Pancreas (tissue), 10 donors: ENCODE data around the gene ZBTB14. TPM values are rescaled to one million over a fixed set of nuclear protein-coding genes. Genes with fewer than 3 reads are reported as not detected.

ENCODE experiments used
- ATAC-seq, 4 donors: fragments of 200-7000 bp; cut with Tn5 transposase; one replicate each; pipeline versions ENCODE4 v1.8.0 to v1.9.1; 2020; ENCODE audit warnings: mild to moderate bottlenecking in 4 of 4, moderate library complexity in 4 of 4
- DNase-seq, 6 donors: peaks; one replicate each; pipeline ENCODE4 v3.0.0-alpha.2; 2020
- FAIRE-seq: peaks from 2 replicates; lab custom pipeline; 2012; peaks lifted over from hg19 to GRCh38; lab: Jason Lieb, UNC
- H3K27ac ChIP-seq, 4 donors: fragments of 200-600 bp; sonication (generic); 1 replicate in 3 of 4; 2 replicates in 1 of 4; pipeline versions ENCODE4 v1.5.0 to v1.8.0; 2020
- H3K27me3 ChIP-seq, 4 donors: fragments of 200-600 bp; one replicate each; pipeline ENCODE4 v1.8.0; 2021
- H3K36me3 ChIP-seq, 3 donors: fragments of 200-600 bp; sonication (generic) in 1 of 3; one replicate each; pipeline versions ENCODE4 v1.5.0 to v1.8.0; 2020 to 2021
- H3K4me1 ChIP-seq, 3 donors: fragments of 200-600 bp; one replicate each; pipeline ENCODE4 v1.8.0; 2021
- H3K4me3 ChIP-seq, 4 donors: fragments of 200-600 bp; sonication (generic) in 2 of 4; one replicate each; pipeline versions ENCODE4 v1.5.0 to v1.8.0; 2020 to 2021
- H3K9me3 ChIP-seq, 4 donors: fragments of 200-600 bp; one replicate each; pipeline ENCODE4 v1.8.0; 2021
- CTCF ChIP-seq, 4 donors: fragments of 200-600 bp; sonication (generic) in 3 of 4; IDR thresholded peaks; one replicate each; pipeline versions ENCODE4 v1.5.0 to v1.8.0; 2021; ENCODE audit warnings: antibody characterized with exemption in 4 of 4
- WGBS, 2 donors: extraction: QIAGEN DNeasy Blood & Tissue Kit; methylation state at CpG; one replicate each; pipeline ENCODE4 v1.1.7; 2013; 5-methylcytosine and 5-hydroxymethylcytosine counted together
- intact Hi-C, 3 donors: fragments of 100-400 bp; cut with DNase I; formaldehyde crosslinking; loops; one replicate each; pipeline versions ENCODE4 v1.11.1 to v1.14.2; 2022
- polyA plus RNA-seq, 2 donors: library from polyadenylated mRNA; stranded (reverse); fragments of 200-250 nt; gene quantifications; one replicate each; pipeline ENCODE4 v1.2.3, GENCODE V29; 2013
- total RNA-seq, 6 donors: library from RNA; stranded (reverse); fragmentation: NEBNext Ultra II Directional in 4 of 6; extraction: Animal tissue kit (Norgen Biotek cat#: 25700) in 4 of 6; gene quantifications; one replicate each; pipeline versions ENCODE4 v1.2.1 to v1.2.4, GENCODE V29; 2021 to 2023
- donor health status: healthy with polysubstance abuse.
- donor health status: DM: no; HTN: no; CAD: no; lungs with moderate emphysema.
- donor health status: DM: no; HTN: no; CAD: no.
- donor health status: control.
- donor health status: control.
- donor health status: Bipolar disorder and iron deficiency.
- donor health status: DM: yes; HTN: yes; CAD: no.
- donor health status: DM: no; HTN: no; CAD: no.
- donor health status: DM: no; HTN: no; CAD: no.
- donor health status: DM: yes; HTN: yes; CAD: no.

The ZBTB14 gene
- total and polyA plus RNA-seq, 8 donors = 3.6 to 7.9 (median 6.8) TPM

GRCh38 chr18:5284808-5285207 lies 10.7 kb downstream of the ZBTB14 start:
- H3K4me1 ChIP-seq = no peaks in the 10 kb centered on the region
- H3K27me3 ChIP-seq = no peaks in the 10 kb centered on the region
- DNase-seq (no peak), FAIRE-seq (no peak), ATAC-seq (no peak)
- 75 to 82% methylated on average over 7 of the region's 7 CpGs for WGBS, 2 donors
- H3K36me3 ChIP-seq = no peaks in the 10 kb centered on the region
- intact Hi-C loops = no loop called here
- TF ChIP-seq CTCF (IDR thresholded peaks at IDR 0.05) = no peak
- H3K4me3 ChIP-seq = no peak overlapping the region
- no peak overlapping the region for H3K27ac ChIP-seq
- H3K9me3 ChIP-seq = no peaks in the 10 kb centered on the region

- H3K27ac ChIP-seq = no peak overlapping the region
- WGBS, 2 donors = 78 to 97% methylated on average over 1 of the region's 1 CpG
- no peaks in the 10 kb centered on the region for H3K36me3 ChIP-seq
- H3K4me1 ChIP-seq = no peaks in the 10 kb centered on the region
- H3K9me3 ChIP-seq = no peaks in the 10 kb centered on the region
- no peak overlapping the region for H3K4me3 ChIP-seq
- TF ChIP-seq CTCF (IDR thresholded peaks at IDR 0.05) = no peak
- ATAC-seq = no peak
- DNase-seq = no peak
- no peak for FAIRE-seq
- intact Hi-C loops = no loop called here
- no peaks in the 10 kb centered on the region for H3K27me3 ChIP-seq
These were observed 12.8 kb downstream of the ZBTB14 start for GRCh38 chr18:5282770-5283169.

- Histone ChIP-seq H3K27ac (no peak overlapping the region), H3K27me3 (no peaks in the 10 kb centered on the region), H3K4me1 (no peaks in the 10 kb centered on the region), H3K4me3 (no peak overlapping the region), H3K36me3 (no peaks in the 10 kb centered on the region), H3K9me3 (no peaks in the 10 kb centered on the region)
- TF ChIP-seq CTCF (IDR thresholded peaks at IDR 0.05) = no peak
- no peak for FAIRE-seq
- DNase-seq = no peak
- no peak for ATAC-seq
- WGBS, 2 donors = 15 to 18% methylated on average over 3 of the region's 3 CpGs
- intact Hi-C loops = no loop called here
These were observed 18.6 kb downstream of the ZBTB14 start for GRCh38 chr18:5276947-5277346.

- intact Hi-C loops = no loop called here
- H3K36me3 ChIP-seq = no peaks in the 10 kb centered on the region
- H3K27ac ChIP-seq = no peak overlapping the region
- FAIRE-seq (no peak), DNase-seq (no peak), ATAC-seq (no peak)
- H3K9me3 ChIP-seq = no peaks in the 10 kb centered on the region
- no peak overlapping the region for H3K4me3 ChIP-seq
- TF ChIP-seq CTCF (IDR thresholded peaks at IDR 0.05) = no peak
- 44 to 51% methylated on average over 1 of the region's 1 CpG for WGBS, 2 donors
- H3K4me1 ChIP-seq = no peaks in the 10 kb centered on the region
- H3K27me3 ChIP-seq = no peaks in the 10 kb centered on the region
These were observed 19.7 kb downstream of the ZBTB14 start for GRCh38 chr18:5275872-5276271.

DNA sequence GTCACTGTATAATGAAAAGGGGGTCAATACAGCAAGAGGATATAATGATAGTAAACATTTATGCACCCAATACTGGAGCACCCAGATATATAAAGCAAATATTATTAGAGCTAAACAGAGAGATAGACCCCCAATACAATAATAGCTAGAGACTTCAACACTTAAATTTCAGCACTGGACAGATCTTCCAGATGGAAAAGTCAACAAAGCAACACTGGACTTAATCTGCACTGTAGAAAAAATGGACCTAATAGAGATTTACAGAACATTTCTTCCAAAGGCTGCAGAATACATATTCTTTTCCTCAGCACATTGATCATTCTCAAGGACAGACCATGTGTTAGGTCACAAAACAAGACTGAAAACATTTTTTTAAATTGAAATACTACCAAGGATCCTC lies 26.7 kb downstream of the ZBTB14 start:
- Histone ChIP-seq H3K4me3 (no peak overlapping the region), H3K27me3 (no peaks in the 10 kb centered on the region), H3K36me3 (no peaks in the 10 kb centered on the region), H3K27ac (no peak overlapping the region), H3K9me3 (no peaks in the 10 kb centered on the region), H3K4me1 (no peaks in the 10 kb centered on the region)
- intact Hi-C loops = no loop called here
- ATAC-seq (no peak), DNase-seq (no peak), FAIRE-seq (no peak)
- no peak for TF ChIP-seq CTCF (IDR thresholded peaks at IDR 0.05)
